KMS-11 (cell line): ENCODE data around the gene CTU2.

Experiments
- H2AFZ ChIP-seq: fragments of 200-600 bp; sonication (generic); 2 replicates; pipeline ENCODE4 v1.6.1; 2016; ENCODE audit warnings: antibody characterized with exemption, mixed run types, low read depth
- H3K27ac ChIP-seq: fragments of 200-600 bp; sonication (generic); 2 replicates; pipeline ENCODE4 v1.6.1; 2016; ENCODE audit warnings: mild to moderate bottlenecking, mixed run types
- H3K27me3 ChIP-seq: fragments of 200-600 bp; sonication (generic); 2 replicates; pipeline ENCODE4 v1.6.1; 2017; ENCODE audit warnings: mild to moderate bottlenecking, low read depth, mixed run types, moderate library complexity; ENCODE audit not compliant: insufficient read depth
- H3K36me3 ChIP-seq: fragments of 200-600 bp; sonication (generic); 2 replicates; pipeline ENCODE4 v1.6.1; 2017; ENCODE audit warnings: mild to moderate bottlenecking, mixed run types; ENCODE audit not compliant: insufficient read depth
- H3K4me1 ChIP-seq: fragments of 200-600 bp; sonication (generic); 2 replicates; pipeline ENCODE4 v1.6.1; 2016; ENCODE audit warnings: mild to moderate bottlenecking, low read depth, mixed run types; ENCODE audit not compliant: poor library complexity, severe bottlenecking
- H3K4me2 ChIP-seq: fragments of 200-600 bp; sonication (generic); 2 replicates; pipeline ENCODE4 v1.7.0; 2016; ENCODE audit warnings: mild to moderate bottlenecking, mixed run types
- H3K4me3 ChIP-seq: fragments of 200-600 bp; sonication (generic); IDR thresholded peaks from 2 replicates; pipeline ENCODE4 v1.6.1; 2017; ENCODE audit warnings: low read depth, low read length, mixed read lengths; ENCODE audit not compliant: insufficient read depth
- H3K79me2 ChIP-seq: fragments of 200-600 bp; sonication (generic); 2 replicates; pipeline ENCODE4 v1.6.1; 2016; ENCODE audit warnings: low read depth, mixed run types; ENCODE audit not compliant: insufficient read depth
- H3K9ac ChIP-seq: fragments of 200-600 bp; sonication (generic); 2 replicates; pipeline ENCODE4 v1.6.1; 2016; ENCODE audit warnings: mild to moderate bottlenecking, mixed run types
- H4K20me1 ChIP-seq: fragments of 200-600 bp; sonication (generic); 2 replicates; pipeline ENCODE4 v1.6.1; 2016; ENCODE audit warnings: mild to moderate bottlenecking, mixed run types; ENCODE audit not compliant: insufficient read depth
- CTCF ChIP-seq: fragments of 200-600 bp; sonication (generic); conservative IDR thresholded peaks from 2 replicates; pipeline ENCODE4 v1.6.1; 2017; ENCODE audit warnings: low read depth, mild to moderate bottlenecking, antibody characterized with exemption, low read length, moderate library complexity, mixed read lengths

The CTU2 gene

GRCh38 chr16:88713568-88714419, 7.5 kb downstream of the CTU2 start:
- no peak overlapping the region for H2AFZ ChIP-seq
- H4K20me1 ChIP-seq = no peaks in the 10 kb centered on the region
- H3K4me1 ChIP-seq = peaks cover 5% of the 10 kb centered on the region
- H3K4me3 ChIP-seq = no peak overlapping the region
- H3K4me2 ChIP-seq = no peak overlapping the region
- peaks cover 14% of the 10 kb centered on the region for H3K36me3 ChIP-seq
- H3K9ac ChIP-seq = no peak overlapping the region
- no peak overlapping the region for H3K27ac ChIP-seq
- TF ChIP-seq CTCF = no peak
- H3K27me3 ChIP-seq = no peaks in the 10 kb centered on the region
- H3K79me2 ChIP-seq = peaks cover 13% of the 10 kb centered on the region; the same call in 1 of the 2 replicates

- Histone ChIP-seq H3K4me3 (no peak overlapping the region), H3K4me1 (no peaks in the 10 kb centered on the region), H3K4me2 (no peak overlapping the region), H3K36me3 (peaks cover 14% of the 10 kb centered on the region), H4K20me1 (no peaks in the 10 kb centered on the region), H2AFZ (no peak overlapping the region), H3K9ac (no peak overlapping the region), H3K27me3 (no peaks in the 10 kb centered on the region), H3K79me2 (peaks cover 5% of the 10 kb centered on the region; the same call in 1 of the 2 replicates), H3K27ac (no peak overlapping the region)
- no peak for TF ChIP-seq CTCF
Measured at GRCh38 chr16:88714420-88715302, 8.4 kb downstream of the CTU2 start.

- H4K20me1 ChIP-seq = no peaks in the 10 kb centered on the region
- H3K9ac ChIP-seq = no peak overlapping the region
- H3K4me2 ChIP-seq = no peak overlapping the region
- TF ChIP-seq CTCF = no peak
- H3K27ac ChIP-seq = no peak overlapping the region
- H3K36me3 ChIP-seq = peaks cover 14% of the 10 kb centered on the region
- no peak overlapping the region for H2AFZ ChIP-seq
- no peak overlapping the region for H3K4me3 ChIP-seq
- H3K27me3 ChIP-seq = no peaks in the 10 kb centered on the region
- no peaks in the 10 kb centered on the region for H3K4me1 ChIP-seq
- H3K79me2 ChIP-seq = no peaks in the 10 kb centered on the region
Measured at GRCh38 chr16:88715312-88716190, 9.2 kb downstream of the CTU2 start.

- no peak overlapping the region for H3K27ac ChIP-seq
- H3K4me2 ChIP-seq = no peak overlapping the region
- peaks cover 14% of the 10 kb centered on the region for H3K36me3 ChIP-seq
- no peaks in the 10 kb centered on the region for H3K27me3 ChIP-seq
- no peak overlapping the region for H2AFZ ChIP-seq
- TF ChIP-seq CTCF = no peak
- H3K4me1 ChIP-seq = no peaks in the 10 kb centered on the region
- no peaks in the 10 kb centered on the region for H3K79me2 ChIP-seq
- no peak overlapping the region for H3K9ac ChIP-seq
- no peaks in the 10 kb centered on the region for H4K20me1 ChIP-seq
- no peak overlapping the region for H3K4me3 ChIP-seq
Measured at GRCh38 chr16:88716201-88716600, 9.9 kb downstream of the CTU2 start.
